NCI-H1694 treated with DMSO at 0.1 percent for 48 hours (cell line): ENCODE data around the gene CHD3.
A peak's percentile ranks its signal among the peaks of the same experiment; 100 is the strongest.

Source experiments
- DNase-seq: peaks from one replicate; lab custom pipeline; 2025; lab: John Stamatoyannopoulos, UW

Gene CHD3

DNA sequence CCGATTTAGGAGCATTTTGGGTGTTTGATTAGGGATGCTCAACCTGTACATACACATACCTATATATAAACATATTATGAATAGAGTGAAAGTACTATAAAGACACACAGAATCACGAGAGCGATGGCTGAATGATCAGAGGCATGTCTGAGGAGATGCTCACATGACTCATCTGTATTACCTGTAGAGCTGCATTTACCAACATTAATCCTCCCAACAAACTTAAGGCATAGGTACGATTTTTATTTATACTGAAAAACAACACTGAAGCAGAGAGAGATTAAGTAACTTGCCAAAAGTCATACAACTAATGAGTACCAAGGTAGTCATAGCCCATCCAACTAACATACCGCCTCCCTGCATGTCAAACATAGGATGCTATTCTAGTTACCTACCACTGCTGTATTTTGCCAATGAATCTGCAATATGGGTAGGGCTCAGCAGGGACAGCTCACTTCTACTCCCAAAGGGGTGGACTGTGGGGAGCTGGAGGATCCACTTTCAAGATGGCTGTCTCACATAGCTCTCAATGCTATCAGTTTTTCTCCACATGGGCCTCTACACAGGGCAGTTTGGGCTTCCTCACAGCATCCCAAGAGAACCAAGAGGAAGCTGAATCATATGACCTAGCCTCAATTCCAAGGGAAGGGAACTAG lies 23.5 kb upstream of the CHD3 start:
- DNase-seq: no peak

GRCh38 chr17:7867881-7868329 lies 20.7 kb upstream of the CHD3 start:
- no peak for DNase-seq

DNA sequence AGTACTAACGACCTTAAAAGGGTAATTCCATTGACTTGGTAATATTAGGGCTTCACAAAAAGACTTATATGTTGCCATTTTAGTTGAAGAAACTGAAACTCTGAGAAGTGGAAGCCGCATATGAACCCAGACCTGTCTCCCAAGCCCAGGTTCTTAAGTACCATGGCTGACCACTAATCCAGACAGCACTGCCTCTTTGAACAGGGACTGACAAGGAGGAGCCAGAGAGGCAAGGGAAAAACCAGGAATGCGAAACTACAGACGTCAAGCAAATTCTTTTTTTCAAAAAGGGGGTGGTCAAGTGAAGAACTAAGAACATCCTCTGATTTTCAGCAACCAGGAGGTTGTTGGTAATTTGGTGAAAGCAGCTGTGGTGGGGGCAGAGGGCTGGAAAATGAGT lies 15.5 kb upstream of the CHD3 start:
- DNase-seq: no peak

DNA sequence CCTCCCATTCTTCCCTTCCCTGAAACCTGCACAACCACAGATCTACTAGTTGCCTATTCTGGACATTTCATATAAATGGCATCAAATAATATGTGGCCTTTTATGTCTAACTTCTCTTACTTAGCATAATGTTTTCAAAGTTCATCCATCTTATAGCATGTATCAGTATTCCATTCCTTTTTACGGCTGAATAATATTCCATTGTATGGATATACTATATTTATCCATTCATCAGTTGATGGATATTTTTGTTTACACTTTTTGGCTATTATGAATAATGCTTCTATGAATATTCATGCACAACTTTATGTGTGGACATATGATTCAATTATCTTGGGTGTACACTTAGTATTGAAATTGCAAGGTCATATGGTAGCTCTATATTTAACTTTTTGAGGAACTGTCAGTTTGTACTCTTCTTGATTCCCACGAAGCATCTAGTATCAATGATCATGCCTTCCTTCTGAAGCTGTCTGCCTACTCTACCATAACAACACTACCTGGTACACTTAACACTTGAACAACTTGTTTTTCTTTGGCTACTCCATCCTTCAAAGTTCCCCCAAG lies 12.7 kb upstream of the CHD3 start:
- no peak for DNase-seq

DNA sequence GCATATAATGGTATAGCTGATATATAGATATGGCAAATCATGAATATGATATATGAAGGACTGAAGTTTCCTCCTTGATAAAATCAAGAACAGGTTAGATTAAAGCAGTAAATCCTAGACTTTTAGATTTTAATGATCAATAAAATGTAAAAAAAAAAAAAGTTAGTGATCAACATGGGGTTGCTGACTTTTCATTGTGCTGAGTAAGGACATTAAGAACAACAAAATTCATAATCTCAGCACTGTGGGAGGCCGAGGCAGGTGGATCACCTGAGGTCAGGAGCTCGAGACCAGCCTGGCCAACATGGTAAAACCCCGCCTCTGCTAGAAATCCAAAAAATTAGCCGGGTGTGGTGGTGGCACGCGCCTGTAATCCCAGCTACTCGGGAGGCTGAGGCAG lies 10.4 kb upstream of the CHD3 start:
- DNase-seq: no peak

- peak; percentile 11 for DNase-seq
These were observed 8.3 kb upstream of the CHD3 start for GRCh38 chr17:7880076-7880868.

DNA sequence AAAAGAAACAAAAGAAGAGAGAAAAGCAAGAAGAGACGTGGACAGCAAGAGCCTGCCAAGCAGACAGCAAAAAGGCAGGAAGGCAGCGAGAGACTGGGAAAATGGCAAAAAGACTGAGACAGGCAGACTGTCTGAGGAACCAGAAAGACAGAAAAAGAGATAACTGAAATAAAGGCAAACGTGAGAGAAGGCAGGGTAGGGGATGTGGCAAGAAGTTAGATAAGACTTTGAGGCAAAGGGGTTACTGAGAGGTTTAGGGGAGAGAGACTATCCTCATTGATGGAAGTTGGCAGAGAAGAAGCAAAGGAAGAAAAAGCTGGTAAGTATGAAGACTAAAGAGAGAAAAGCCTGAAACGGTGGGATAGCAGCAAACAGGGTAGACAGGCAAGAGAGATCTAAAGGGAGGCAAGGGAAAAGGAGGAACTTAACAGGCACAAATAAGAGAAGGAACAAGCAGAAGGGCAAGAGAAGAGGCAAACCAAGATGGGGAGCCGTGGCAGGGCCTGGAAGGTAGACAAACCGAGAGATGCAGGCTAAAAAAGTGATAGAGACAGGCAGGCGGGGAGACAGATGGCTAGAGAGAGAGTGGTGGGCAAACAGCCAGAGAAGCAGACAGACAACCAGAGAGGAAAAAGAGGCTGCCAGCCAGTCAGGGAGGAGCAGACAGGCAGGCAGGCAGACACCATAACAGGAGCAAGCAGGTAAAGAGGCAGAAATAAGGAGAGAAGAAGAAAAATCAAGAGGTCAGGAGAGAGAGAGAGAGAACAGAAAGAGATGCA lies 7.1 kb upstream of the CHD3 start:
- DNase-seq: peak; percentile 96

DNA sequence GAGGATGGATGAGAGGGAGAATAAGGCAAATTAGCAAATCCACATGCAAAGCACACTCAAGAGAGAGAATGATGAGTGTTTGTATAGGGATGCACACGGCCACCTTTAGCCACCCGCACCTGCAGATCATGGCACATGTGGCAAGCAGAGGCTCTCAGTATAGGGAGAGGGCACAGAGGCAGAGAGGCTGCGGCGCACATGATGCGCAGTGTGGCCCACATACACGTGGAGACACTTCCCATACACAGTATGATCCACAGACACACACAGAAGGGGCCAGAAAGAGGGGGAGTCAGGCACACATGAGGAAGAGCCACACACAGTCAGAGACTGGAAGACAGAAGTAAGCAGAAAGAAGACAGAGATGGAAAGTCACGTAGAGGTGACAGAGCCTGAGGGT lies 6.5 kb upstream of the CHD3 start:
- DNase-seq: peak; percentile 67

DNA sequence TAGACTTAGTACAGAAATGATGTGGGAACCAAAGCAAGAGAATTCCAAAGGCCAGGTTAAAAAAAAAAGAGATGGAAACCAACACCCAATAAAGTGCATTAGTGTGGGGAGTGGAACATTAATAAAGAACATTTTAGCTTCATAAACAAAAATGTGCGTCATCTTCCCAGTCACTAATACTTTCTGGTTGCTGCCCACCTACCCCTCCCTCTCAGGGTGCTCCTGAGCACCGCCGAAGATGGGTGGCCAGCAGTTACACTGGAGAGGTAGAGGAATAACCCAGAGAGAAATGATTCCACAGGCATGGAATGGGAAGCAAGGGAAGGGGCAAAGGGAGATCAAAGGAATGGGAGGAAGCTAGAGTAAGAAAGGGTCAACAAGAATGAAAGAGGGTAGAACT lies 6.0 kb upstream of the CHD3 start:
- DNase-seq: peak; percentile 64

- DNase-seq: peak; percentile 72
These were observed 4.7 kb upstream of the CHD3 start for GRCh38 chr17:7883781-7884386.

GRCh38 chr17:7884581-7885366 lies 3.8 kb upstream of the CHD3 start:
- no peak for DNase-seq

DNA sequence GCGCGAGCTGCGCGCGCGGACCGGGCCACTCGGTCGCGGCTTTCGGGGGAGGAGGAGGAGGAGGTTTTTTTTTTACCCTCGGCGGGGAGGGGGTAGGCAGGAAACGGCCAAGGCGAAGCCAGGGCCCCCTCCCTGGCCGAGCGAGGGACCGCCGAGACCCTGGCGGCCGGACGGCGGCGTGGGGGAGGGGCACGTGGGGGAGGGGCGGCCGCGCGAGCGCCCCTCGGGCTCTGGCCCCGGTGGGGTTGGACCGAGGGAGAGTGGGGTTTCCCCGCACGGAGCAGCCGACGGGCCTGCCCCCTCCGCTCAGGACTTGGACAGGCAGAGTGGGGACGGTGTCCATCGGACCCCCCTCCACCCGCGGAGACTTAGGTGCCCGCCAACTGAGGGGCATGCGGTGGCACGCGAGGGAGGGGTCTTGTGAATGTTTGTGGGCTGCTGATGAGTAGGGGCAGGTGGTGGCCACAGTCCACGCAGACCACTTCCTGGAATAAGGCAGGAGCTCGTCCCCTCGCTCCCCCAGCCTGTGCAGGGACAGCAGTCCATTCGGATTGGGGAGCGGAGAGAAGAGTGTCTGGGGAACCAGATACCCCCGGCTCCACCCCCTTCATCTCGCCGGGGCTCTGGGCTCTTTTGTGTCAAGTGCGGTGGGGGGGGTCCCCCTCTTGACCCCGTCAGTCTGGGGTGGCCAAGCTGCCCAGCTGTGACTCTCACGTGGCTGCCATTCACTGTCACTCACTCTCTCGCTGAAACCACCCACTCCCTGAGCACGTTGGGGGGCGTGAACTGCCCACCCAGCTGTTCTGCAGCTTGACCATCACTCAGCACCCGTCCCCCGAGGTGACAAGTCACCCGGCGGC lies 3.0 kb upstream of the CHD3 start:
- DNase-seq: peak; percentile 46

DNA sequence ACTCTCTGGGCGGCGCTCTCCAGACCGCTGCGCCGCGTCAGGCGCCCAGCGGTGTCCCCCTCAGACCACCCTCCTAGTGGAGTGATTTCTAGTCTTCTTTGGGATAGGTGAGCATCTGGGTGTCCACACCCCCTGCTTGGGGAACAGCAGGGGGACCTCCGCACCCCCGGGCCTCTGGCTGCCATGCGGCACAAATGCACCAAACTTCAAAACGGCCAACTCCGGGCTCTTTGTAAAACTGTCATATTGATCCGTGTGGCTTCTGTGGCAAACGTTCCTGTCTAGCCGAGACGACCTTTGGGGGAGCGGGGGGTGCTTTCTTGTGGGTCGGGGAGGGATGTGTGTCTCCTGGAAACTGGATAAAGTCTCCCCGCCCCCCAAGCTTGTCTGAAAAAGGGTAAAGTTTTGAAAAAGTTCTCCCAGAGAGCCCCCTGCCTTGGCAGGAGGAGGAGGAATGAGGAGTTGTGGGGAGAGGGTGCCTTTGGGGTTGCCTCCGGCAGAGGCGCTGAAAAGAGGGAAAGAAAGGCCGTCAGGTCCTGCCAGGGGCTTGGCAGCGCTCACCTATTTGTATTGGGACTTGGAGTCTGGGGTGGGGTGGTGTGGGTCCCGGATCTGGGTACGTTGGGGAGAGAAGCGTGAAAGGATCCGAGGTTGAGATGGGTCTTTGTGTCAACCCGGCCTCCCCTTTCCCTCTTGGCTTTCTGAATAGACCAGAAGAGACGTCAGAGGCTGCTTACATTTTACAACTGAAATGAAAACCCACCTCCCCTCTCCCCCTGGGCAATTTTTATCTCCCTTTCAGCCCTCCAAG lies 2.2 kb upstream of the CHD3 start:
- peak; percentile 74 for DNase-seq

DNA sequence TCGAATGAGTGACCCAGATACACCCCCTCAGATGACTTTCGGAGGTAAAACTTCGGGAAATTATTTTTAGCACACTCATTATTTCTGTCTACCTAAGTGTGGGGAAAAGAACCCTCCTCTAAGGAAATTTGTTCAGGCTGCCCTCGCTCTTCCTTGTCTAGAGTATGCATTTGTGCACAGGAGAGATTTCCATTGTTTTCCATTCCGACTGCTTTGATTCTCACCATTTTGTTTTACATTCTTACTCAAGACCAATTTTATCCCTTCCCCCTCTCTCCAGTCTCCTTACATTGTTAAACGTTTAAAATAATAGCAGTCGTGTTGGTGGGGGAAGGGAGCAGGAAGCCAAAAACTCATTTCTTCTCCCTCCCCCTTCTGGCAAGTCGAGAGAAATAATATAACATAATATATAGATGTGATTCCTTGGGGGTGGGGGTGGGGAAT lies 1.5 kb upstream of the CHD3 start:
- DNase-seq: peak; percentile 88

GRCh38 chr17:7887482-7888183 lies 956 bp upstream of the CHD3 start:
- peak; percentile 96 for DNase-seq

- peak; percentile 92 for DNase-seq
These were observed 772 bp downstream of the CHD3 start for GRCh38 chr17:7889166-7889955.

GRCh38 chr17:7893187-7893880 lies 4.7 kb downstream of the CHD3 start:
- DNase-seq: no peak
